Measurements from ENCODE around the gene TNFRSF21. TPM values are rescaled to one million over a fixed set of nuclear protein-coding genes. Genes with fewer than 3 reads are reported as not detected.

Gene TNFRSF21
- total RNA-seq, 1 experiment from 2014 or later, result 47.3 TPM

GRCh38 chr6:47197682-47198640 is 111.7 kb downstream of the TNFRSF21 start:
- Mint-ChIP-seq H3K9me3 (no peaks in the 10 kb centered on the region), H3K27ac (no peak overlapping the region), H3K36me3 (no peaks in the 10 kb centered on the region), H3K4me3 (no peak overlapping the region), H3K27me3 (ENCODE audit: low read depth) (no peaks in the 10 kb centered on the region; the same call in 1 of the 2 replicates), H3K4me1 (no peaks in the 10 kb centered on the region)
- POLR2A ChIA-PET, result no interaction called here
- CTCF ChIA-PET, result no interaction called here
- TF ChIP-seq, protein P1, sequence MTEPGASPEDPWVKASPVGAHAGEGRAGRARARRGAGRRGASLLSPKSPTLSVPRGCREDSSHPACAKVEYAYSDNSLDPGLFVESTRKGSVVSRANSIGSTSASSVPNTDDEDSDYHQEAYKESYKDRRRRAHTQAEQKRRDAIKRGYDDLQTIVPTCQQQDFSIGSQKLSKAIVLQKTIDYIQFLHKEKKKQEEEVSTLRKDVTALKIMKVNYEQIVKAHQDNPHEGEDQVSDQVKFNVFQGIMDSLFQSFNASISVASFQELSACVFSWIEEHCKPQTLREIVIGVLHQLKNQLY (CRISPR knock-in tag; IDR thresholded peaks at IDR 0.05), result no peak
- ATAC-seq, result no peak
- DNase-seq (ENCODE audit: low spot score), result no peak

DNA sequence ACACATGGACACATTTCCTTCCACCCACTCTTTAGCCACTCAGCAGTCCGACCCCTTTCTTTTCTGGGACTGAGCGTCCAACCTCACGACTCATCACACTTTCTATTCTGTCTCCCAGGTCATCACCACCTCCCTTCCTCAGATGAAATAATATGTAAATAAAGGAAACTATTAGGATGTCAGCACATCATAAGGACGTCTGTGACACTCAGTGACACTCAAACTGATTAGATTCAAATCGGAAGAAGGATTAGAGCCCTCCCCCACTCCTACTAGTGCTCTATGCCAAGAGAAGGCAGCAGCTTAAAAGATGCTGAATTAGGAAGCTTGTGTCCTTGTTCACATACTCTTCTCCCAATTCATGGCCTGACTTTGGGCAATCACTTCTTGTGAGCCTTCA is 113.6 kb downstream of the TNFRSF21 start:
- no peak for ATAC-seq
- Mint-ChIP-seq H3K36me3 (no peaks in the 10 kb centered on the region), H3K4me3 (no peak overlapping the region), H3K4me1 (no peaks in the 10 kb centered on the region), H3K27me3 (ENCODE audit: low read depth) (no peaks in the 10 kb centered on the region; the same call in 1 of the 2 replicates), H3K27ac (no peak overlapping the region), H3K9me3 (no peaks in the 10 kb centered on the region)
- POLR2A ChIA-PET, result no interaction called here
- CTCF ChIA-PET, result no interaction called here
- DNase-seq (ENCODE audit: low spot score), result no peak
- TF ChIP-seq ELF4 (CRISPR knock-in tag; IDR thresholded peaks at IDR 0.05; ENCODE audit: low read depth), result no peak
- TF ChIP-seq FOXP4 (CRISPR knock-in tag; IDR thresholded peaks at IDR 0.05), result no peak
- TF ChIP-seq, protein P1 (CRISPR knock-in tag; IDR thresholded peaks at IDR 0.05), result no peak
- TF ChIP-seq HMGXB4 (CRISPR knock-in tag; IDR thresholded peaks at IDR 0.05), result no peak
- TF ChIP-seq TEAD4 (CRISPR knock-in tag; IDR thresholded peaks at IDR 0.05), result no peak
- no peak for TF ChIP-seq ERG (CRISPR knock-in tag; IDR thresholded peaks at IDR 0.05)
- no peak for TF ChIP-seq RORB (CRISPR knock-in tag; IDR thresholded peaks at IDR 0.05)
- TF ChIP-seq, protein P2, sequence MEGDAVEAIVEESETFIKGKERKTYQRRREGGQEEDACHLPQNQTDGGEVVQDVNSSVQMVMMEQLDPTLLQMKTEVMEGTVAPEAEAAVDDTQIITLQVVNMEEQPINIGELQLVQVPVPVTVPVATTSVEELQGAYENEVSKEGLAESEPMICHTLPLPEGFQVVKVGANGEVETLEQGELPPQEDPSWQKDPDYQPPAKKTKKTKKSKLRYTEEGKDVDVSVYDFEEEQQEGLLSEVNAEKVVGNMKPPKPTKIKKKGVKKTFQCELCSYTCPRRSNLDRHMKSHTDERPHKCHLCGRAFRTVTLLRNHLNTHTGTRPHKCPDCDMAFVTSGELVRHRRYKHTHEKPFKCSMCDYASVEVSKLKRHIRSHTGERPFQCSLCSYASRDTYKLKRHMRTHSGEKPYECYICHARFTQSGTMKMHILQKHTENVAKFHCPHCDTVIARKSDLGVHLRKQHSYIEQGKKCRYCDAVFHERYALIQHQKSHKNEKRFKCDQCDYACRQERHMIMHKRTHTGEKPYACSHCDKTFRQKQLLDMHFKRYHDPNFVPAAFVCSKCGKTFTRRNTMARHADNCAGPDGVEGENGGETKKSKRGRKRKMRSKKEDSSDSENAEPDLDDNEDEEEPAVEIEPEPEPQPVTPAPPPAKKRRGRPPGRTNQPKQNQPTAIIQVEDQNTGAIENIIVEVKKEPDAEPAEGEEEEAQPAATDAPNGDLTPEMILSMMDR (IDR thresholded peaks at IDR 0.05), result no peak
- TF ChIP-seq CREM (CRISPR knock-in tag; IDR thresholded peaks at IDR 0.05), result no peak
- no peak for TF ChIP-seq ZNF121 (CRISPR knock-in tag; IDR thresholded peaks at IDR 0.05)
- TF ChIP-seq NFE2L1 (CRISPR knock-in tag; IDR thresholded peaks at IDR 0.05), result no peak
- no peak for TF ChIP-seq ATF1 (CRISPR knock-in tag; IDR thresholded peaks at IDR 0.05)

All from WTC11 (cell line).